ENCODE measurements around the gene SLC24A3.
A peak's percentile ranks its signal among the peaks of the same experiment; 100 is the strongest.

Gene SLC24A3

GRCh38 chr20:19404826-19405225 is 192.4 kb downstream of the SLC24A3 start:
- no peak overlapping the region for H3K4me3 ChIP-seq (ENCODE audit: low read depth, low read length)
- no peak for TF ChIP-seq CTCF (IDR thresholded peaks at IDR 0.05; ENCODE audit: low read depth, low read length)
- in situ Hi-C loops (cut with HindIII; ENCODE audit: low sequenced_read_pairs): no loop called here
- no peak for DNase-seq (ENCODE audit: low read depth, low spot score)

GRCh38 chr20:19405958-19406357 is 193.5 kb downstream of the SLC24A3 start:
- in situ Hi-C loops (cut with HindIII; ENCODE audit: low sequenced_read_pairs): no loop called here
- H3K4me3 ChIP-seq (ENCODE audit: low read depth, low read length): no peak overlapping the region
- DNase-seq (ENCODE audit: low read depth, low spot score): no peak
- TF ChIP-seq CTCF (IDR thresholded peaks at IDR 0.05; ENCODE audit: low read depth, low read length): no peak

GRCh38 chr20:19406381-19406780 is 193.9 kb downstream of the SLC24A3 start:
- H3K4me3 ChIP-seq (ENCODE audit: low read depth, low read length): no peak overlapping the region
- no peak for TF ChIP-seq CTCF (IDR thresholded peaks at IDR 0.05; ENCODE audit: low read depth, low read length)
- DNase-seq (ENCODE audit: low read depth, low spot score): no peak
- in situ Hi-C loops (cut with HindIII; ENCODE audit: low sequenced_read_pairs): no loop called here

DNA sequence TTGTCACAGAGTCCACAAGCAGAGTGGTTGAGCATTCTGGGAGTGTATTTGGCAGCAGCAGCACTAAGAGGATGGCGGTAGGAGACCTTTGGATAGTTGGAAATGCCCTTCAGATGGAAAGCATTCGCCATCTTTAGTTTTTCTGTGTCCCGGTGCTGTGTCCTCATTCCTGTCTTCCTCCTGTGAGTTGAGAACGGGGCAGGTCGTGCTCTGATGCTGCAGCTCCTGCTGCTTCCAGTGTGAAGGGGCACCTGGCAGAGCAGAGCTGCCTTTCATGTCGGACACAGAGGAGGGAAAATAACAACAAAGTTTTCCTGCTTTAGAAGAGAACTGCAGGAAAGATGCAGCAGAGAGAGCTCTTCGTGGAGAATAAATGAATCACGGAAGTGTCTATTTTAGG is 194.8 kb downstream of the SLC24A3 start:
- H3K4me3 ChIP-seq (ENCODE audit: low read depth, low read length): no peak overlapping the region
- TF ChIP-seq CTCF (IDR thresholded peaks at IDR 0.05; ENCODE audit: low read depth, low read length): no peak
- in situ Hi-C loops (cut with HindIII; ENCODE audit: low sequenced_read_pairs): no loop called here
- no peak for DNase-seq (ENCODE audit: low read depth, low spot score)

- H3K4me3 ChIP-seq (ENCODE audit: low read depth, low read length): no peak overlapping the region
- in situ Hi-C loops (cut with HindIII; ENCODE audit: low sequenced_read_pairs): no loop called here
- no peak for TF ChIP-seq CTCF (IDR thresholded peaks at IDR 0.05; ENCODE audit: low read depth, low read length)
- DNase-seq (ENCODE audit: low read depth, low spot score): no peak
These were observed 195.3 kb downstream of the SLC24A3 start for GRCh38 chr20:19407736-19408135.

DNA sequence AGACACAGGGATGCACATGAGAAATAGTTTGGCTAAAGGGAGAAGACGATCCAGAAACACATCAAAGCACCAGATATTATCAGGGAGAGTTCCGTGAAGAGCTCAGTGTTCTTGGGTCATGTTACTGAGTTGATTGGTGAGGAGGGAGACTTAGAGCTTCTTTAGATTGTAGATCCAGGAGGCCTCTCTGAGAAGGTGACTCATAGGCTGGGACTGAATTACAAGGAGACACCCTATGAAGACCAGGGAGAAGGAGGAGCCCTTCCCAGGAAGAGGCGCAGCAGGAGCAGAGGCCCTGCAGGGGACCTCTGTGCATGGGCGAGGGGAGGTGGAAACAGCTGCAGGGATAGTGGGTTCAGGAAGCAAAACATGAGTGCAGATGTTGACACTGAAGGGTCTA is 196.5 kb downstream of the SLC24A3 start:
- DNase-seq (ENCODE audit: low read depth, low spot score): peak; percentile 42
- no peak for TF ChIP-seq CTCF (IDR thresholded peaks at IDR 0.05; ENCODE audit: low read depth, low read length)
- in situ Hi-C loops (cut with HindIII; ENCODE audit: low sequenced_read_pairs): no loop called here
- no peak overlapping the region for H3K4me3 ChIP-seq (ENCODE audit: low read depth, low read length)

DNA sequence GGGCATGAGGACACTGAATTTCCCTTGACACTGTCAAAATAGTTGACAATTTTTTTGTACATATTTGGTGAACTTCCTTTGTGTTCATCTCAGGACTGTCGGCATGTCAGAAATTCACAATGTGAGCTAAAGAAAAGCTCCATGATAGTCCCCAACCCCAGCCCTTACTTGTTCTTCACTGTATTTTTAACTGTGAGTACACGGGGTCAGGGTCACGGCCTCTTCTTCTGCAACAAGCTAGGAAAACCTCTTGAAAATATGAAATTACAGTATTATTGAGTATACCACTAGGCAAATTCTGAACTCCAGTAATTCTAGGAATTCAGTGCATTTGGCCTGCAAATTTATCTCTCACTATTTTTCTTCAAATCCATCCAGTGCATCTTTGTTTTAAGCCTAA is 199.4 kb downstream of the SLC24A3 start:
- no peak for DNase-seq (ENCODE audit: low read depth, low spot score)
- TF ChIP-seq CTCF (IDR thresholded peaks at IDR 0.05; ENCODE audit: low read depth, low read length): no peak
- H3K4me3 ChIP-seq (ENCODE audit: low read depth, low read length): no peak overlapping the region
- in situ Hi-C loops (cut with HindIII; ENCODE audit: low sequenced_read_pairs): no loop called here

Data from astrocyte of the spinal cord (primary cell).